Measurements from ENCODE around the gene EFCAB8. TPM values are rescaled to one million over a fixed set of nuclear protein-coding genes. Genes with fewer than 3 reads are reported as not detected.

Gene EFCAB8
- total RNA-seq, 2 experiments from 2014 or later = 0.25 to 0.55 TPM

DNA sequence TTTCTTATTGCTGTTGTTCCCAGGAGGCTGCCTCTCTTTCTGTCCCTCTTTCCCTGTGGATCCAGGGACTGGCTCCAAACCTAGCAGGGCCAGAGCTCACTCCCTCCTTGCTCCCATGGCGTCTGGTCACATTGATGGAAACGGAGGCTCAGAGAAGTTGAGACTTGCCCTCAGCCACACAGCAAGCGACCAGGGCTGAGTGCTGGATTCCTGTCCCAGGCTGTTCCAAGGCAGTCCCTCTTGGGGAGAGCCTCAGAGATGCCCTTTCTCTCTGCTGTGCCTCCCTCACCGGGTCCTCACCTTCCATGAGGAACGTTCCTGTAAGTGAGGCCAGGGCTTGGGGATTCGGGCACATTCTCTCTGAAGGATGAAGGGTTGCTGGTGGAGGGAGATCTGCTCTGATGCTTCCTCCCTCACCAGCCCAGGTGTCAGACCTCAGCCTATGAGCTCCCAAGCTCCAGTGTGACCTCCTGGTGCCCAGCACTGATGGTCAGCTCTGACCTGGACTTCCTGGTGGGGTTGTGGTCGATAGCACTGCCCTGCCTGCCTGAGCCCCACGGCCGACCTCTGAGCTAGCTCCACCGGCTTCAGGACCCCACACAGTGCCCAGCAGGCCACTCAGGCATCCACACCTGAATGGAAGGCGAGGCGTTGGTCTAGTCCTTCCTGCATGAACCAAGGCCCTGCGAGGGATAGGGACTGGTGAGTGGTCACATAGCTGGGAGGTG, 118.7 kb downstream of the EFCAB8 start:
- CTCF ChIA-PET = no interaction called here
- Mint-ChIP-seq H3K36me3 (ENCODE audit: low read depth) (peaks cover 26% of the 10 kb centered on the region), H3K27ac (no peak overlapping the region)

DNA sequence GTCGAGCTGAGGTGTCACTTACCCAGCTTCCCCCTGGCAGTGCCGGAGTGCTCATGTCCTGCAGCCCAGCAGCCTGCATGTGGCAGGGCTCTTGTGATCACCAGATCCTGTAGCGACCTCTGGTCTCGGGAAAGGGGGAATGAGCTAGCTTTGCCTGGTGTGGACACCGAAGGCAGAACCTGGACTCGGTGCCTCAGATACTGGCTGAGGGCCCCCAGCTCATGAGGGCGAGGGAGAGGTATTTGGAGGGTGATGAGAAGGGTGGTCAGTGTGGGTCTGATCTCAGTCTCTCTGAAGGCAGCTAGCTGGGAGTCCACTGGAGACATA, 119.2 kb downstream of the EFCAB8 start:
- Mint-ChIP-seq H3K4me3 (no peak overlapping the region), H3K27me3 (no peaks in the 10 kb centered on the region), H3K9me3 (peaks cover 7% of the 10 kb centered on the region), H3K36me3 (ENCODE audit: low read depth) (peaks cover 26% of the 10 kb centered on the region), H3K4me1 (peaks cover 16% of the 10 kb centered on the region), H3K27ac (no peak overlapping the region)
- ChIA-PET POLR2A (interaction anchor here (3.6 kb wide), 1 partner anchor 11 kb away, joined by 26 read pairs; no protein-coding TSS in a partner anchor), CTCF (no interaction called here)
- no peak for DNase-seq

More for the DNA sequence above, 118.7 kb downstream of the EFCAB8 start:
- DNase-seq = no peak
- Mint-ChIP-seq H3K4me3 (no peak overlapping the region), H3K4me1 (peaks cover 16% of the 10 kb centered on the region), H3K27me3 (no peaks in the 10 kb centered on the region), H3K9me3 (peaks cover 7% of the 10 kb centered on the region)
- POLR2A ChIA-PET = interaction anchor here (3.6 kb wide), 1 partner anchor 11 kb away, joined by 26 read pairs; no protein-coding TSS in a partner anchor

DNA sequence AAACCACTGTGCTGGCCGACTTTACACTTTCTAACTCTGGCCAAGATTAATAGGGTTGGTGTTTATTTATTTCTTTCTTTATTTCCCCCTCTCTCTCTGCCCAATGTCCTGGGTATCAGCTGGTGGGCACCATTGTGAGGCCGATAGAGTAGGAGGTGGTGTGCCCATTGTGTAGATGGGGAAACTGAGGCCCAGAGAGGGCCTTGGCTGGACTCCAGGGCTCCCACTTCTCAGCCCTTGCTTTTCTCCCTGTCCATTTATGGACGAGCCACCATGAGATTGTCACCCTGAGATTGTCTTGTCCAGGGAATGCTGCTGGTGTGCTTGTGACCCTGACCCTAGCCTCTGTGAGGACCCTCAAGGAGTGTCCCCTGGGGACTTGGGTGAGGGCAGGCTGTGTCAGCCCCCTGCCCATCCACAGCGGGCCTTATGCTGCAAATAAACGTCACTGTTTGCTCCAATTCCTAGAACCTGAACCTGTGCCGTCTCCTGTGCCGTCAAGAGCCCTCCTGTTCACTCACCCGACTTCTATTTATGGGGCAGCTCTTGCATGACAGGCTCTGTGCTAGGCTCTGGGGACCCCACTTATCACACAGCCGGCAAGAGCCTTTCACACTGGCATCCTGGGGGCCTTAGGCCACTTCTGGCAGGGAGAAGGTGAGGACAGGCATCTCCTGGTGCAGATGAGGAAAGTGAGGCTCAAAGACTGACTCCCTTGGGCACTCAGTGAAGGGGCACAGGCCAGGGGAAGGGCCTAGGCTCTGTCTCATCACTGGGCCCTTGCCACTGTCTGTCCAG, 120.7 kb downstream of the EFCAB8 start:
- Mint-ChIP-seq H3K27ac (no peak overlapping the region), H3K4me1 (peaks cover 16% of the 10 kb centered on the region), H3K36me3 (ENCODE audit: low read depth) (peaks cover 21% of the 10 kb centered on the region), H3K4me3 (no peak overlapping the region), H3K27me3 (no peaks in the 10 kb centered on the region), H3K9me3 (peaks cover 7% of the 10 kb centered on the region)
- no peak for DNase-seq
- CTCF ChIA-PET = no interaction called here
- POLR2A ChIA-PET = no interaction called here

DNA sequence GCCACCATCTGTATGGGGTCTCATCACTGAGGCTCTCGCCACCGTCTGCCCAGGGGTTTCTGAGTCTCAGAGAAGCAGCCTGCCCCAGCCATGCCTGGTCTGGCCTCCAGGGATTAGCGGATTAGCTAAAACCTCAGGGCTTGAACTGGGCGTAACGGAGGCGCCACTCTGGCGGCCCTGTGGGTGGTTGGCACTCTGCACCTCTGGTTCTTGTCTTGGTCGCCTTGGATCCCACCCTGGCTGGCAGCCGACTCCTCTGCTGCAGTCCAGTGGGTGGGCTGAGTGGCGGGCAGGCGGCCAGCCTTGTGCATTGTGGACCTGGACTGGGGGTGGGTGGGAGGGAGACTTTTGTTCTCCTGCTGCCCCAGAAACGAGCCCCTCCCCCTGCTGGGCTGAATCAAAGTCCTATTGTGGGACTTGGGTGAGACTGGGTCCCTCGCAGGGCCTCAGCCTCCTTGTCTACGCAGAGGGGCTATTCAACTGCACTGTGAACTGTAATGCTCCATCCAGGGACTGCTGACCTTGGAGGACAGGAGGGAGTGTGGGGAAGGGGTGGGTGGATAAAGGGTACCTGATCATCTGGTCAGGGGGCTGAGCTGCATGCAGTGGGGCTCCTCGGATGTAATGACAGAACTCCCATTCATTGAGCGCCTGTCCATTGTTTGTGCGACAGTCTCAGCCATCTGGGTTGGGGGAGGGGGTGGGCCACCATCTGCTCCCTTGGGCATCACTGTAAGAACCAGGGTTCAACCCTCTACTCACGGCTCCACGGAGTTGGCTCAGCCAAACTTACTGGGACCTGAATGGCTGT, 121.6 kb downstream of the EFCAB8 start:
- no peak overlapping the region for H3K4me3 Mint-ChIP-seq
- ChIA-PET CTCF (no interaction called here), POLR2A (no interaction called here)
- peaks cover 7% of the 10 kb centered on the region for H3K9me3 Mint-ChIP-seq
- no peaks in the 10 kb centered on the region for H3K27me3 Mint-ChIP-seq
- H3K36me3 Mint-ChIP-seq (ENCODE audit: low read depth) = peaks cover 17% of the 10 kb centered on the region
- H3K27ac Mint-ChIP-seq = no peak overlapping the region
- peaks cover 11% of the 10 kb centered on the region for H3K4me1 Mint-ChIP-seq
- DNase-seq = no peak

DNA sequence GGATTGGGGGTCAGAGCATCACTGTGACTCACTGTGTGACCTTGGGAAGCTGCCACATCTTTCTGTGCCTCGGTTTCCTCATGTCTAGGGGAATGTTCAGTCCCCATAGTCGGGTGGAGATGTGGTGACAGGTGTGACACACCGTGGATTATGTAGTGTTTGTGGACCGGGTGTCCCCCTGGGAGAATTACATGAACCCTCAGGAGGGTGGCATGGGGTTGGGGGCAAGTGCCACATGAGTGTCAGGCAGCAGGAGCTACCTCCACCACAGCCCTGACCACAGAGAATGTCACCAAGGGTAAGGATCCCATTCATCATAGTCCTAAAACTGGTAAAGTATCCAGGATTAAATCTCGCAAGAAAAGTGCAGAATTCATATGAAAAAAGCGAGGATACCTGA, 122.3 kb downstream of the EFCAB8 start:
- Mint-ChIP-seq H3K27me3 (no peaks in the 10 kb centered on the region), H3K36me3 (ENCODE audit: low read depth) (peaks cover 13% of the 10 kb centered on the region), H3K27ac (no peak overlapping the region), H3K4me1 (peaks cover 9% of the 10 kb centered on the region), H3K4me3 (no peak overlapping the region), H3K9me3 (peaks cover 7% of the 10 kb centered on the region)
- ChIA-PET CTCF (interaction anchor here (0.5 kb wide), 1 partner anchor 18 kb away, joined by 3 read pairs; no protein-coding TSS in a partner anchor), POLR2A (no interaction called here)
- DNase-seq = no peak

DNA sequence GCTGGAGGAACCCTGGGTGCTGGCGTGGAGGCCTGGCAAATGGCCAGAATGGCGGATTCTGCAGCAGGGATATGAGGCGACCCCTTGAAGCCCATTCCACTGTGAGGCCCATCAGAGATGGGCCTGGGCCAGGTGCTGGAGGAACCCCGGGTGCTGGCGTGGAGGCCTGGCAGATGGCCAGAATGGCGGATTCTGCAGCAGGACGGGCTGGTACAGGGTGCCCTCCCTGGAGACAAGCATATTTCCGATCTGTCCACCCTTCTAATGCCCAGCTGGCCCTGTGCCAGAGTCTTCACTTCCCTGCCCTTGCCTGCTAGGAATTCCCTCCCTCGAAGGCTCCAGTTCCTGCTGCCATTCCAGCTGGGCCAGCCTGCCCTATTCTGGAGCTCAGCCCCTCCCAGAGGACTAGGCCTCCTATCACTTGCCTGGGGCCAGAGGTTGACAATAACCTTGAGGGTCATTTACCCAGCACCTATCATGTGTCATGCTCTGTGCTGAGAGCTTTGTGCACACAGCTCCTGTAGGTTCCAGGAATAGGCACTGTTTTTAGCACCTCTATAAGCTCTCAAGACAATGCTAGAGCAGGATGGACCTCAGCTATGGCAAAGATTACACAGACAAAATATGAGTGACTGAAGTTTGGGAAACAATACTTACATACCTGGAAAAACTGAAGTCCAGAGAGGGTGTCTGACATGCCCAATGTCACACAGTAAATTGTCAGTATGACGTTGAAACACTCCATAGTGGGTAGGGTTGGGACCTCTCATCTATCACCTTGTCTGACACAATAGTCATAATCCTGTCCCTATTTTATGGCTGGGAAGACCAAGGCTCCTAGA, 124.1 kb downstream of the EFCAB8 start:
- CTCF ChIA-PET = no interaction called here
- H3K9me3 Mint-ChIP-seq = no peaks in the 10 kb centered on the region
- no peaks in the 10 kb centered on the region for H3K4me1 Mint-ChIP-seq
- no peaks in the 10 kb centered on the region for H3K27me3 Mint-ChIP-seq
- no peak for DNase-seq
- POLR2A ChIA-PET = no interaction called here
- peaks cover 2% of the 10 kb centered on the region for H3K36me3 Mint-ChIP-seq (ENCODE audit: low read depth)
- H3K4me3 Mint-ChIP-seq = no peak overlapping the region
- no peak overlapping the region for H3K27ac Mint-ChIP-seq

DNA sequence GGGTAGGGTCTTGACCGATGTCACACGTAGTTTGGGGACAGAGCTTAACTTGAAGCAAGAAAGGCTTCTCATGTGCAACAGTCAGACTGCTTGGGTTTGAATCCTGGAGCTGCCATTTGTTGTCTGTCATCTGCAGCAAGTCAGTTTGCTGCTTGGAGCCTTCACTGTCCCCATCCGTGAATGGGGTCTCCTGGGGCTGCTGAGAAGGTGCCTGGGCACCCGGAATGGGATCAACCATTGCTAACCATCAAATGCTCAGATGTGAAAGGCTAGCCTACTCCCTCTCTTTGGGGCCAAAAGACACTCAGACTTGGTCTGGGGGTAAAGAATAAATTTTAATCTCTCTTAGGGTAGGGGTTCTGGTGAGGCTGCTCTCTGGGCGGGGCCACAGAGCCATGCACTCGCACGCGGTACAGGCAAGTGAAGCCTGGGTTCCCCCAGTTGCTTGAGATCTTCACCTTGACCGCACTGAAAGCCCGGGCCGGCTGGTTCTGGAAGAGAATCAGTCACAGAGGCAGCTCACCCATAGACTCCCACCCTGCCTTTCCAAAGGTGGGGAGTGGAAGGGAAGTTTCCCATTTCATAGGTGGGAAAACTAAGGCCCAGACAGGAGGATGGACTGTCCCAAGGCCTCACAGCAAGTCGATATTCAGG, 124.9 kb downstream of the EFCAB8 start:
- CTCF ChIA-PET = no interaction called here
- Mint-ChIP-seq H3K9me3 (no peaks in the 10 kb centered on the region), H3K36me3 (ENCODE audit: low read depth) (no peaks in the 10 kb centered on the region), H3K4me1 (no peaks in the 10 kb centered on the region), H3K27me3 (no peaks in the 10 kb centered on the region), H3K4me3 (no peak overlapping the region), H3K27ac (no peak overlapping the region)
- DNase-seq = no peak
- POLR2A ChIA-PET = no interaction called here

DNA sequence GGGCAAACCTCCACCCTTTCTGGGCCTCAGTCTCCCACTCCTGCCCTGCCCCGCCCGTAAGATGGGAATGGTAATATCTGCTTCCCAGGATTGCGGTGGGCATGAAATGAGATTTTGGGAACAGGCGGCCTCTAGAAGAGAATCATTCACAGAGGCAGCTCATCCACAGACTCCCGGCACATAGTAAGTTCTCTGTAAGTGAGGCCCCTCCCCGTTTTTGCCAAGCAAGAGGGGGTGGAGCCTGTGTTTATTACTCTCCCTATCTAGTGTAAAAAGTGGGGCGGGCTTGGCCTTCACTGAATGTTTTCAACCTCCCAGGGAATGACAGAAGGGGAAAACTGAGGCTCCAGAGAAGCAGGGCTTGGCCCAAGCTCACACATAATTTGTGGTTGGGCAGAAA, 125.5 kb downstream of the EFCAB8 start:
- POLR2A ChIA-PET = no interaction called here
- Mint-ChIP-seq H3K9me3 (no peaks in the 10 kb centered on the region), H3K36me3 (ENCODE audit: low read depth) (no peaks in the 10 kb centered on the region), H3K27ac (no peak overlapping the region), H3K4me3 (no peak overlapping the region), H3K4me1 (no peaks in the 10 kb centered on the region), H3K27me3 (no peaks in the 10 kb centered on the region)
- CTCF ChIA-PET = no interaction called here
- no peak for DNase-seq

DNA sequence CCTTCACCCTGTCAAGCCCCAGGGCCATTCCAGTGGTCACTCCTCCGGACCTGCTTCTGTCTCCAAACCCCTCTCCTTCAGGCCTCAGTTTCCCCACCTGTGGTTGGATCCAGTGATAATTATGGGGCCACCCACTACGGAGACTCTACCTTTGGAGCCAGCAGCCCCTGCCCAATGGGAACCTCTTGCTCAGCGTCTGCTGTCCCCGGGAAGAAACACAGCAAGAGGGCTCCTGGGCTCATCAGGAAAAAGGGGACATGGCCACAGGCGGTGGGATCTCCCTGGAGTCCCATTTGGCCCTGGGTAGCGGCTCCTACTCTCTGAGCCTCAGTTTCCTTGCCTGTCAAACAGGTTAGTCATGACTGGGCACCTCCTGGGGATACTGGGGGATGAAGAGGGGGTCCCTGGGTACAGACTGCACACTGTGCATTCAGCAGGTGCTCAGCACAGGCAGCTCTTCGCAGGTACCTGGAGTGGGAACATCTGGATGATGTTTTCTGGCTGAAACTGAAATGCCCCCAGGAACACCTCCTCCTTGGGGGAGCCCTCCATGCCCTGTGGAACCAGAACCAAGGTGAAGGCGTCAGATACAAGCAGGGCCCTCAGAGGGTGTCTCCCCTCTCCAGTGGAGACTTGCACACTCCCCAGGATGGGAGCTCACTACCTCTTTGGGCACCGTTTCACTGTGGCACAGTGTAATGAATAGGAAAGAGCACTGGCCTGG, 126.1 kb downstream of the EFCAB8 start:
- no peak for DNase-seq
- H3K27me3 Mint-ChIP-seq = no peaks in the 10 kb centered on the region
- H3K4me1 Mint-ChIP-seq = no peaks in the 10 kb centered on the region
- CTCF ChIA-PET = no interaction called here
- no peak overlapping the region for H3K27ac Mint-ChIP-seq
- no peaks in the 10 kb centered on the region for H3K9me3 Mint-ChIP-seq
- H3K36me3 Mint-ChIP-seq (ENCODE audit: low read depth) = no peaks in the 10 kb centered on the region
- POLR2A ChIA-PET = no interaction called here
- H3K4me3 Mint-ChIP-seq = no peak overlapping the region

DNA sequence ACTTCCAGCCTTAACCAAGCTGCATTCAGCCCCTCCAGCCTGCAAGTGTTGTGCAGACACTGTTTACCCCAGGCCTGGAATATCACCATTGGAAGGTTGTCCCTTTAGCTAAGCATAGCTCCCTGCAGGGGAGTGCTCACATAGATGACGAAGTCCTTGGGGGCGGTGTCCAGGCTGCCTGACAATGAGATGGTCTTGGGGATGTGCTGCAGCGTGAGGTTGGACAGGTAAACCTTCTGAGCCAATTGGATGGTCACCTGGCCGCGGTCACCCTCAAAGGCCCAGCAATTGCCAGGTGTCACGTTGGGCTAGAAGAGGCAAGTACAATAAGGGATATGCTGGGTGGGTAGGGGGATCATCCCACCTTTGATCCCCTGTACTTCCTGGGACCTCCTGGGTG, 126.9 kb downstream of the EFCAB8 start:
- no peak for DNase-seq
- no peaks in the 10 kb centered on the region for H3K9me3 Mint-ChIP-seq
- CTCF ChIA-PET = no interaction called here
- H3K4me1 Mint-ChIP-seq = no peaks in the 10 kb centered on the region
- no peaks in the 10 kb centered on the region for H3K36me3 Mint-ChIP-seq (ENCODE audit: low read depth)
- no peak overlapping the region for H3K4me3 Mint-ChIP-seq
- no peaks in the 10 kb centered on the region for H3K27me3 Mint-ChIP-seq
- POLR2A ChIA-PET = no interaction called here
- no peak overlapping the region for H3K27ac Mint-ChIP-seq

DNA sequence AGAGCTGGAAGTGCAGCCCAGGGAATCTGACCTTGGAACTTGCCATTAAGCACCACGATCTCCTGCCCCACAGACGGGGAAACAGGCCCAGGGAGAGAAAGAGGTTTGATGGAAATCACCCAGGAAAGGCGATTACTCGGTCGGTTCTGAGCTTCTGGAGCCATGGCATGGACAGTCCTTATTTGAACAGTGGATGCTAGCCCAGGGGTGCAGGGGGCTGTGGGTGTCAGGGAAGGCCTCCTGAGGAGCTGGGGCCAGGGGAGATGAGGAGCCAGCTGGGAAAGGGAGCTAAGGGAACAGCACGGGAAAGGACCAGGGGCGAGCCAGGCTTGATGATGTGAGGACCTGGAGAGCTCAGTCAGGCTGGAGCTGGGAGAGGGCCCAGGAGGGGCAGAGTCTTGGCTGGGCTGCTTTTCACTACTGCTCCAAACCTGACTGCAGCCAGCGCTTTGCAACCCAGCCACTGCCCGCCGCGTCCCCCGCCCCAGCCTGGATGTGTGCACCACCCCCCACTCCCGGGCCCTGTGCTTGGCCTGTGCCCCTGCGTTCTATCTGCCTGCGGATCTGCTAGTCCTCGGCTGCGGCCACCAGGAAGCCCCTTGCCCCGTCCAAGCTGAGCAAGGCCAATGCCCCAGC, 127.7 kb downstream of the EFCAB8 start:
- POLR2A ChIA-PET = no interaction called here
- H3K4me3 Mint-ChIP-seq = no peak overlapping the region
- no peaks in the 10 kb centered on the region for H3K27me3 Mint-ChIP-seq

More for the DNA sequence above, 127.7 kb downstream of the EFCAB8 start:
- H3K36me3 Mint-ChIP-seq (ENCODE audit: low read depth) = no peaks in the 10 kb centered on the region
- no peaks in the 10 kb centered on the region for H3K9me3 Mint-ChIP-seq
- H3K27ac Mint-ChIP-seq = no peak overlapping the region
- H3K4me1 Mint-ChIP-seq = no peaks in the 10 kb centered on the region
- CTCF ChIA-PET = no interaction called here
- no peak for DNase-seq
